MM.1S (cell line): ENCODE results near the gene TXK.

Experiments used
- EZH2 ChIP-seq: fragments of 300-600 bp; sonication (generic); optimal IDR thresholded peaks from 2 replicates; pipeline ENCODE3; 2017; ENCODE audit warnings: low read depth, mild to moderate bottlenecking, antibody characterized with exemption, low read length, mixed read lengths
- EZH2phosphoT487 ChIP-seq: fragments of 300-600 bp; sonication (generic); IDR thresholded peaks from 2 replicates; pipeline ENCODE4 v1.6.1; 2018; ENCODE audit warnings: antibody characterized with exemption, low read length
- TF ChIP-seq, protein P1 (sequence below): fragments of 300-600 bp; sonication (generic); IDR thresholded peaks from 2 replicates; pipeline ENCODE4 v1.5.1; 2016; ENCODE audit warnings: antibody characterized with exemption, low read length, mixed read lengths

DNA sequence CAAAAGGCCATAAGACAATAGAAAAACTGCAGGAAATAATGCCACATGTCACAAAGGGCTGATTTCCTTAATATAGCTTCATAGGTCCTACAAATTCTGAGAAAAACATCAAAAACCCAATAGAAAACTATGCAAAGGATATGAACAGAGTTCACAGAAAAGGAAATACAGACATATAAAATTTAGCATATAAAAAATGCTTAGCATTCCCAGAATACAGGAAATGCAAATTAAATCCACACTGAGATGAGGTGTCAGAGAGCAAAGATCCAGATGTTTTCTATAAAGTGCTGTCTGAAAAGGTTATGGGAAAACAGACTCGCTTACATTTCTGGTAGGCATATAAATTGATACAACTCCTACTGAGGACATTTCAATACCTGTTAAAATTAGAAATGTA lies 33.8 kb downstream of the TXK start:
- TF ChIP-seq, protein P1, sequence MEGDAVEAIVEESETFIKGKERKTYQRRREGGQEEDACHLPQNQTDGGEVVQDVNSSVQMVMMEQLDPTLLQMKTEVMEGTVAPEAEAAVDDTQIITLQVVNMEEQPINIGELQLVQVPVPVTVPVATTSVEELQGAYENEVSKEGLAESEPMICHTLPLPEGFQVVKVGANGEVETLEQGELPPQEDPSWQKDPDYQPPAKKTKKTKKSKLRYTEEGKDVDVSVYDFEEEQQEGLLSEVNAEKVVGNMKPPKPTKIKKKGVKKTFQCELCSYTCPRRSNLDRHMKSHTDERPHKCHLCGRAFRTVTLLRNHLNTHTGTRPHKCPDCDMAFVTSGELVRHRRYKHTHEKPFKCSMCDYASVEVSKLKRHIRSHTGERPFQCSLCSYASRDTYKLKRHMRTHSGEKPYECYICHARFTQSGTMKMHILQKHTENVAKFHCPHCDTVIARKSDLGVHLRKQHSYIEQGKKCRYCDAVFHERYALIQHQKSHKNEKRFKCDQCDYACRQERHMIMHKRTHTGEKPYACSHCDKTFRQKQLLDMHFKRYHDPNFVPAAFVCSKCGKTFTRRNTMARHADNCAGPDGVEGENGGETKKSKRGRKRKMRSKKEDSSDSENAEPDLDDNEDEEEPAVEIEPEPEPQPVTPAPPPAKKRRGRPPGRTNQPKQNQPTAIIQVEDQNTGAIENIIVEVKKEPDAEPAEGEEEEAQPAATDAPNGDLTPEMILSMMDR = no peak
- no peak for TF ChIP-seq EZH2
- no peak for TF ChIP-seq EZH2phosphoT487
